Measurements from ENCODE around the gene TTC23.

The TTC23 gene

GRCh38 chr15:99268431-99268830 is 19.1 kb upstream of the TTC23 start:
- in situ Hi-C loops (cut with MboI; ENCODE audit: low pct_unique_long_range_greater_than_20kb, low sequenced_read_pairs, unreplicated experiment): loop anchor here (25.0 kb wide), 1 partner anchor 1344 kb away; the partner anchor contains the start of genes ASB7 and LINS1
- no peak for DNase-seq (ENCODE audit: low spot score)
- TF ChIP-seq, protein P1, sequence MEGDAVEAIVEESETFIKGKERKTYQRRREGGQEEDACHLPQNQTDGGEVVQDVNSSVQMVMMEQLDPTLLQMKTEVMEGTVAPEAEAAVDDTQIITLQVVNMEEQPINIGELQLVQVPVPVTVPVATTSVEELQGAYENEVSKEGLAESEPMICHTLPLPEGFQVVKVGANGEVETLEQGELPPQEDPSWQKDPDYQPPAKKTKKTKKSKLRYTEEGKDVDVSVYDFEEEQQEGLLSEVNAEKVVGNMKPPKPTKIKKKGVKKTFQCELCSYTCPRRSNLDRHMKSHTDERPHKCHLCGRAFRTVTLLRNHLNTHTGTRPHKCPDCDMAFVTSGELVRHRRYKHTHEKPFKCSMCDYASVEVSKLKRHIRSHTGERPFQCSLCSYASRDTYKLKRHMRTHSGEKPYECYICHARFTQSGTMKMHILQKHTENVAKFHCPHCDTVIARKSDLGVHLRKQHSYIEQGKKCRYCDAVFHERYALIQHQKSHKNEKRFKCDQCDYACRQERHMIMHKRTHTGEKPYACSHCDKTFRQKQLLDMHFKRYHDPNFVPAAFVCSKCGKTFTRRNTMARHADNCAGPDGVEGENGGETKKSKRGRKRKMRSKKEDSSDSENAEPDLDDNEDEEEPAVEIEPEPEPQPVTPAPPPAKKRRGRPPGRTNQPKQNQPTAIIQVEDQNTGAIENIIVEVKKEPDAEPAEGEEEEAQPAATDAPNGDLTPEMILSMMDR (IDR thresholded peaks at IDR 0.05; ENCODE audit: extremely low read depth, insufficient read depth, missing control alignments): no peak

GRCh38 chr15:99267957-99268356 is 18.6 kb upstream of the TTC23 start:
- no peak for DNase-seq (ENCODE audit: low spot score)
- TF ChIP-seq, protein P1 (IDR thresholded peaks at IDR 0.05; ENCODE audit: extremely low read depth, insufficient read depth, missing control alignments): no peak
- in situ Hi-C loops (cut with MboI; ENCODE audit: low pct_unique_long_range_greater_than_20kb, low sequenced_read_pairs, unreplicated experiment): loop anchor here (25.0 kb wide), 1 partner anchor 1344 kb away; the partner anchor contains the start of genes ASB7 and LINS1

DNA sequence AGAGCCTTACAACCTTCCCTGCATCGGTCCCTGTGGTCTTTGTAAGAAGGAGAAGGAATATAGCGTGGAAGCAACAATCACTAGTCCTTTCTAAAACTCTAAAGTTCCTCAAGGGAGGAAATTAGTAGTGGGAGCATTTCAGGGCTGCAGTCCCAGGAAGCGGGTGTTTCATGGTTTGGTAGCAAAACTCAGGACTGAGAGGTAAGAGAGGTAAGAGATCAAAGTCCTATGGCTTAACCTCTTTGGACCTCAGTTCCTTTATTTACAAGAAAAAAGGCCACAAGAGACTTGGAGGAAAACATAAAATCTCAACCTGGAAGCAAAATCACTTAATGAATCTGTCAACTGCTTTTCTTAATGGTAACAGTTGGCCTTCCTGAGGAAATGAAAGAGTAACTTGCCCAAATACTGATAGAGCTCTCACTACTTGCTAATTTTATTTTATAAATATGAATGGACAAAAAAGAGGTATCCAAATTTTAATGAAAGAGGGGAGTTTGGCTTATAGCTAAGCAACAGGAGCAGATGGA is 16.2 kb upstream of the TTC23 start:
- TF ChIP-seq, protein P1 (IDR thresholded peaks at IDR 0.05; ENCODE audit: extremely low read depth, insufficient read depth, missing control alignments): no peak
- in situ Hi-C loops (cut with MboI; ENCODE audit: low pct_unique_long_range_greater_than_20kb, low sequenced_read_pairs, unreplicated experiment): loop anchor here (25.0 kb wide), 1 partner anchor 1347 kb away; the partner anchor contains the start of genes ASB7 and LINS1

GRCh38 chr15:99264125-99264524 is 14.7 kb upstream of the TTC23 start:
- TF ChIP-seq, protein P1 (IDR thresholded peaks at IDR 0.05; ENCODE audit: extremely low read depth, insufficient read depth, missing control alignments): no peak
- in situ Hi-C loops (cut with MboI; ENCODE audit: low pct_unique_long_range_greater_than_20kb, low sequenced_read_pairs, unreplicated experiment): loop anchor here (25.0 kb wide), 1 partner anchor 1348 kb away; the partner anchor contains the start of genes ASB7 and LINS1
- no peak for DNase-seq (ENCODE audit: low spot score)

More for the DNA sequence above, 16.2 kb upstream of the TTC23 start:
- DNase-seq (ENCODE audit: low spot score): no peak

- TF ChIP-seq, protein P1 (IDR thresholded peaks at IDR 0.05; ENCODE audit: extremely low read depth, insufficient read depth, missing control alignments): no peak
- DNase-seq (ENCODE audit: low spot score): no peak
- in situ Hi-C loops (cut with MboI; ENCODE audit: low pct_unique_long_range_greater_than_20kb, low sequenced_read_pairs, unreplicated experiment): loop anchor here (25.0 kb wide), 1 partner anchor 1355 kb away; the partner anchor contains the start of genes ASB7 and LINS1
These were observed 7.8 kb upstream of the TTC23 start for GRCh38 chr15:99257107-99257750.

DNA sequence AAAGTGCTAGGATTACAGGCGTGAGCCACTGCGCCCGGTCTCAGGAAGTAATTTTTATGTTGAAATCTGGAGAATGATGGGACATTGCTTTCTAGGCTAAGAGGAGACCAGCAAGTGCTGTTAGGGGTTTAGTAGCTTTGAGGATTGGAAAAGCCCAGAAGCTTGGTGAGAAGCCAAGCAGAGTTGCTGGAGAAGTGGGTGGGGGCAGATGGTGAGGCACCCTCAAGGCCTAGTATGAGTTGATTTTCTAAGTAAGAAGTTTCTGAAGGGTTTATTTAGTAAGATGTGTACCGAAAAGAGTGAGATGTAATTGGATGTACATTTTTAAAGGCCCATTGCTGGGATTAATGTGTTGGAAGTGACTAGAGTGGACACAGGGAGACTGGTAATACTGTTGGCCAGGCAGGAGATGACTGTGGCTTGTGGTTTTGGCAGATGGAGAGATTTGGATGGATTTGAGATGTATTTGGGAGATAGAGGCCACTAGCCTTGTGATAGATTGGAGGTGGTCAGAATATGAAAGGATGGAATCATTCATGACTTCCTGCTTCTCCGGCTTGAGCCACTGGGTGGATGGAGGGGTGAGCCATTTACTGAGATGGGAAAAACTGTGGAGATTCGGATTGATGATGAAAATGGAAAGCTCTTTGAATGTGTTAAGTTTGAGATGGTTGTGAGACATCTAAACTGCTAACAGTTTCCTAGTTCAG is 4.2 kb upstream of the TTC23 start:
- in situ Hi-C loops (cut with MboI; ENCODE audit: low pct_unique_long_range_greater_than_20kb, low sequenced_read_pairs, unreplicated experiment): loop anchor here (25.0 kb wide), 1 partner anchor 1359 kb away; the partner anchor contains the start of genes ASB7 and LINS1
- no peak for DNase-seq (ENCODE audit: low spot score)
- TF ChIP-seq, protein P1 (IDR thresholded peaks at IDR 0.05; ENCODE audit: extremely low read depth, insufficient read depth, missing control alignments): no peak

Data from GM13977 (cell line).